WTC11 (cell line): ENCODE measurements around the gene GDF2. TPM values are rescaled to one million over a fixed set of nuclear protein-coding genes. Genes with fewer than 3 reads are reported as not detected.

Source experiments
- ATAC-seq: fragments of 200-7000 bp; cut with Tn5 transposase; 2 replicates; pipeline ENCODE4 v1.10.0; 2021; ENCODE audit warnings: mild to moderate bottlenecking, moderate library complexity
- CTCF ChIA-PET: fragments of 300-600 bp; sonication (Branson Sonifier 250); formaldehyde crosslinking; loops from one replicate; lab custom pipeline; 2021; ENCODE audit warnings: antibody characterized with exemption; lab: Charles Lee
- POLR2A ChIA-PET: fragments of 350-600 bp; sonication (Branson Sonifier 250); formaldehyde crosslinking; loops from one replicate; lab custom pipeline; 2021; ENCODE audit warnings: antibody characterized with exemption; lab: Charles Lee
- DNase-seq: peaks from one replicate; pipeline ENCODE4 v3.0.0; 2021; ENCODE audit warnings: low spot score
- H3K27ac Mint-ChIP-seq: 2 replicates; pipeline ENCODE4 v1.8.0; 2021; ENCODE audit warnings: mixed read lengths
- H3K27me3 Mint-ChIP-seq: 2 replicates; pipeline ENCODE4 v1.8.0; 2021; ENCODE audit warnings: low read depth, mild to moderate bottlenecking, moderate library complexity, mixed read lengths
- H3K36me3 Mint-ChIP-seq: 2 replicates; pipeline ENCODE4 v1.8.0; 2021; ENCODE audit warnings: mixed read lengths
- H3K4me1 Mint-ChIP-seq: 2 replicates; pipeline ENCODE4 v1.8.0; 2022; ENCODE audit warnings: mixed read lengths
- H3K4me3 Mint-ChIP-seq: 2 replicates; pipeline ENCODE4 v1.8.0; 2021; ENCODE audit warnings: mild to moderate bottlenecking, moderate library complexity, mixed read lengths
- H3K9me3 Mint-ChIP-seq: 2 replicates; pipeline ENCODE4 v1.8.0; 2021; ENCODE audit warnings: mixed read lengths
- ATF1 ChIP-seq: sonication (generic); formaldehyde crosslinking; IDR thresholded peaks from 2 replicates; pipeline ENCODE4 v1.8.1; 2023; ENCODE audit warnings: mild to moderate bottlenecking, moderate library complexity, missing genetic modification reagents
- CREM ChIP-seq: sonication (generic); formaldehyde crosslinking; IDR thresholded peaks from 2 replicates; pipeline ENCODE4 v1.8.1; 2022; ENCODE audit warnings: mild to moderate bottlenecking, missing genetic modification reagents, moderate library complexity
- FOXJ3 ChIP-seq: sonication (generic); formaldehyde crosslinking; IDR thresholded peaks from 2 replicates; pipeline ENCODE4 v1.9.0; 2021; ENCODE audit warnings: missing genetic modification reagents, mild to moderate bottlenecking, borderline replicate concordance
- FOXP1 ChIP-seq: sonication (generic); formaldehyde crosslinking; IDR thresholded peaks from 2 replicates; pipeline ENCODE4 v1.8.0; 2022; ENCODE audit warnings: missing genetic modification reagents, mild to moderate bottlenecking, moderate library complexity, borderline replicate concordance
- GABPB1 ChIP-seq: sonication (generic); formaldehyde crosslinking; IDR thresholded peaks from 2 replicates; pipeline ENCODE4 v1.8.1; 2023; ENCODE audit warnings: mild to moderate bottlenecking, missing genetic modification reagents
- HMGA2 ChIP-seq: fragments of 250-450 bp; sonication (Bioruptor Pico); IDR thresholded peaks from 2 replicates; pipeline ENCODE4 v1.4.0; 2021; ENCODE audit warnings: mild to moderate bottlenecking, moderate library complexity
- IRF2 ChIP-seq: sonication (generic); formaldehyde crosslinking; IDR thresholded peaks from 2 replicates; pipeline ENCODE4 v1.8.0; 2022; ENCODE audit warnings: low read depth, missing genetic modification reagents, borderline replicate concordance
- JUN ChIP-seq: sonication (generic); formaldehyde crosslinking; IDR thresholded peaks from 2 replicates; pipeline ENCODE4 v1.8.0; 2023; ENCODE audit warnings: mild to moderate bottlenecking, missing genetic modification reagents
- NFYB ChIP-seq: sonication (generic); formaldehyde crosslinking; conservative IDR thresholded peaks from 2 replicates; pipeline ENCODE4 v1.8.0; 2022; ENCODE audit warnings: low read depth, missing genetic modification reagents
- PREB ChIP-seq: sonication (generic); formaldehyde crosslinking; IDR thresholded peaks from 2 replicates; pipeline ENCODE4 v1.8.1; 2022; ENCODE audit warnings: mild to moderate bottlenecking, missing genetic modification reagents, moderate library complexity, borderline replicate concordance
- PRRX2 ChIP-seq: fragments of 250-450 bp; sonication (Bioruptor Pico); IDR thresholded peaks from 2 replicates; pipeline ENCODE4 v1.8.0; 2021; ENCODE audit warnings: mild to moderate bottlenecking
- SMAD3 ChIP-seq: sonication (generic); formaldehyde crosslinking; IDR thresholded peaks from 2 replicates; pipeline ENCODE4 v1.8.0; 2022; ENCODE audit warnings: missing genetic modification reagents, mild to moderate bottlenecking, borderline replicate concordance
- SOX15 ChIP-seq: fragments of 250-450 bp; sonication (Bioruptor Pico); IDR thresholded peaks from 2 replicates; pipeline ENCODE4 v1.9.0; 2021; ENCODE audit warnings: mild to moderate bottlenecking
- SP1 ChIP-seq: sonication (generic); formaldehyde crosslinking; conservative IDR thresholded peaks from 2 replicates; pipeline ENCODE4 v1.8.1; 2022; ENCODE audit warnings: missing genetic modification reagents
- ZNF263 ChIP-seq: sonication (generic); formaldehyde crosslinking; IDR thresholded peaks from 2 replicates; pipeline ENCODE4 v1.8.1; 2022; ENCODE audit warnings: low read depth, mild to moderate bottlenecking, moderate library complexity, missing genetic modification reagents
- ZNF396 ChIP-seq: fragments of 250-450 bp; sonication (Bioruptor Pico); IDR thresholded peaks from 2 replicates; pipeline ENCODE4 v1.8.0; 2021; ENCODE audit warnings: mild to moderate bottlenecking, moderate library complexity, borderline replicate concordance
- ZNF425 ChIP-seq: fragments of 250-450 bp; sonication (Bioruptor Pico); conservative IDR thresholded peaks from 2 replicates; pipeline ENCODE4 v1.9.0; 2021; ENCODE audit warnings: mild to moderate bottlenecking
- total RNA-seq: library from RNA; stranded (reverse); gene quantifications from 3 replicates; pipeline ENCODE4 v1.2.3, GENCODE V29; 2021
- TF ChIP-seq, protein P1 (sequence below): sonication (generic); formaldehyde crosslinking; IDR thresholded peaks from 2 replicates; pipeline ENCODE4 v1.8.1; 2023; ENCODE audit warnings: mild to moderate bottlenecking, missing genetic modification reagents, moderate library complexity
- TF ChIP-seq, protein P2 (sequence below): sonication (generic); formaldehyde crosslinking; IDR thresholded peaks from 2 replicates; pipeline ENCODE4 v1.8.1; 2023; ENCODE audit warnings: mild to moderate bottlenecking, moderate library complexity, missing genetic modification reagents
- TF ChIP-seq, protein P3 (sequence below): sonication (generic); formaldehyde crosslinking; IDR thresholded peaks from 2 replicates; pipeline ENCODE4 v1.8.1; 2023; ENCODE audit warnings: mild to moderate bottlenecking, missing genetic modification reagents, borderline replicate concordance
- TF ChIP-seq, protein P4 (sequence below): sonication (generic); formaldehyde crosslinking; IDR thresholded peaks from 2 replicates; pipeline ENCODE4 v1.8.0; 2022; ENCODE audit warnings: mild to moderate bottlenecking, missing genetic modification reagents

The GDF2 gene
- total RNA-seq, 1 experiment from 2014 or later: not detected

DNA sequence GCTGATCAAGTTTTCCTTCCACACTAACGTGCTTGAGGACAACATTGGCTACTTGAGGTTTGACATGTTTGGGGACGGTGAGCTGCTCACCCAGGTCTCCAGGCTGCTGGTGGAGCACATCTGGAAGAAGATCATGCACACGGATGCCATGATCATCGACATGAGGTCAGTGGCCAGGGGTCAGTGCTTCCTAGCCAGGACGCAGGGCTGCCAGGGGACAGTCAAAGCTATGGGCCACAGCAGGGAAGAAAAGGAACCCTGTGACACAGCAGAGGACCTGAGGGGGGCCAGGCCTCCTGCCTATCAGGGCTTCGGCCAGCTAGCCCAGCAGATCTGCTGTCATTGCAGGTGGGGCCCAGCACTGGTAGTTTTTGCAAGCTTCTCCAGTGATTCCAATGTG lies 31.1 kb downstream of the GDF2 start:
- Mint-ChIP-seq H3K36me3 (no peaks in the 10 kb centered on the region), H3K4me3 (no peak overlapping the region), H3K4me1 (no peaks in the 10 kb centered on the region), H3K9me3 (no peaks in the 10 kb centered on the region), H3K27ac (no peak overlapping the region), H3K27me3 (no peaks in the 10 kb centered on the region)
- ChIA-PET CTCF (interaction anchor here (1.1 to 3.2 kb wide), 4 partner anchors 9 to 35 kb away, joined by 3 to 14 read pairs (median 10); no protein-coding TSS in a partner anchor), POLR2A (no interaction called here)
- no peak for TF ChIP-seq FOXP1
- TF ChIP-seq ATF1 (CRISPR knock-in tag): no peak
- TF ChIP-seq, protein P1, sequence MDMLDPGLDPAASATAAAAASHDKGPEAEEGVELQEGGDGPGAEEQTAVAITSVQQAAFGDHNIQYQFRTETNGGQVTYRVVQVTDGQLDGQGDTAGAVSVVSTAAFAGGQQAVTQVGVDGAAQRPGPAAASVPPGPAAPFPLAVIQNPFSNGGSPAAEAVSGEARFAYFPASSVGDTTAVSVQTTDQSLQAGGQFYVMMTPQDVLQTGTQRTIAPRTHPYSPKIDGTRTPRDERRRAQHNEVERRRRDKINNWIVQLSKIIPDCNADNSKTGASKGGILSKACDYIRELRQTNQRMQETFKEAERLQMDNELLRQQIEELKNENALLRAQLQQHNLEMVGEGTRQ (CRISPR knock-in tag): no peak
- TF ChIP-seq, protein P2, sequence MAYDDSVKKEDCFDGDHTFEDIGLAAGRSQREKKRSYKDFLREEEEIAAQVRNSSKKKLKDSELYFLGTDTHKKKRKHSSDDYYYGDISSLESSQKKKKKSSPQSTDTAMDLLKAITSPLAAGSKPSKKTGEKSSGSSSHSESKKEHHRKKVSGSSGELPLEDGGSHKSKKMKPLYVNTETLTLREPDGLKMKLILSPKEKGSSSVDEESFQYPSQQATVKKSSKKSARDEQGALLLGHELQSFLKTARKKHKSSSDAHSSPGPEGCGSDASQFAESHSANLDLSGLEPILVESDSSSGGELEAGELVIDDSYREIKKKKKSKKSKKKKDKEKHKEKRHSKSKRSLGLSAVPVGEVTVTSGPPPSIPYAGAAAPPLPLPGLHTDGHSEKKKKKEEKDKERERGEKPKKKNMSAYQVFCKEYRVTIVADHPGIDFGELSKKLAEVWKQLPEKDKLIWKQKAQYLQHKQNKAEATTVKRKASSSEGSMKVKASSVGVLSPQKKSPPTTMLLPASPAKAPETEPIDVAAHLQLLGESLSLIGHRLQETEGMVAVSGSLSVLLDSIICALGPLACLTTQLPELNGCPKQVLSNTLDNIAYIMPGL (CRISPR knock-in tag): no peak
- TF ChIP-seq GABPB1 (CRISPR knock-in tag): no peak
- no peak for TF ChIP-seq SOX15
- no peak for TF ChIP-seq SMAD3 (CRISPR knock-in tag)
- TF ChIP-seq SP1: no peak
- no peak for TF ChIP-seq FOXJ3 (CRISPR knock-in tag)
- no peak for TF ChIP-seq IRF2
- no peak for TF ChIP-seq ZNF263
- TF ChIP-seq, protein P3, sequence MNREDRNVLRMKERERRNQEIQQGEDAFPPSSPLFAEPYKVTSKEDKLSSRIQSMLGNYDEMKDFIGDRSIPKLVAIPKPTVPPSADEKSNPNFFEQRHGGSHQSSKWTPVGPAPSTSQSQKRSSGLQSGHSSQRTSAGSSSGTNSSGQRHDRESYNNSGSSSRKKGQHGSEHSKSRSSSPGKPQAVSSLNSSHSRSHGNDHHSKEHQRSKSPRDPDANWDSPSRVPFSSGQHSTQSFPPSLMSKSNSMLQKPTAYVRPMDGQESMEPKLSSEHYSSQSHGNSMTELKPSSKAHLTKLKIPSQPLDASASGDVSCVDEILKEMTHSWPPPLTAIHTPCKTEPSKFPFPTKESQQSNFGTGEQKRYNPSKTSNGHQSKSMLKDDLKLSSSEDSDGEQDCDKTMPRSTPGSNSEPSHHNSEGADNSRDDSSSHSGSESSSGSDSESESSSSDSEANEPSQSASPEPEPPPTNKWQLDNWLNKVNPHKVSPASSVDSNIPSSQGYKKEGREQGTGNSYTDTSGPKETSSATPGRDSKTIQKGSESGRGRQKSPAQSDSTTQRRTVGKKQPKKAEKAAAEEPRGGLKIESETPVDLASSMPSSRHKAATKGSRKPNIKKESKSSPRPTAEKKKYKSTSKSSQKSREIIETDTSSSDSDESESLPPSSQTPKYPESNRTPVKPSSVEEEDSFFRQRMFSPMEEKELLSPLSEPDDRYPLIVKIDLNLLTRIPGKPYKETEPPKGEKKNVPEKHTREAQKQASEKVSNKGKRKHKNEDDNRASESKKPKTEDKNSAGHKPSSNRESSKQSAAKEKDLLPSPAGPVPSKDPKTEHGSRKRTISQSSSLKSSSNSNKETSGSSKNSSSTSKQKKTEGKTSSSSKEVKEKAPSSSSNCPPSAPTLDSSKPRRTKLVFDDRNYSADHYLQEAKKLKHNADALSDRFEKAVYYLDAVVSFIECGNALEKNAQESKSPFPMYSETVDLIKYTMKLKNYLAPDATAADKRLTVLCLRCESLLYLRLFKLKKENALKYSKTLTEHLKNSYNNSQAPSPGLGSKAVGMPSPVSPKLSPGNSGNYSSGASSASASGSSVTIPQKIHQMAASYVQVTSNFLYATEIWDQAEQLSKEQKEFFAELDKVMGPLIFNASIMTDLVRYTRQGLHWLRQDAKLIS (CRISPR knock-in tag): no peak
- TF ChIP-seq, protein P4, sequence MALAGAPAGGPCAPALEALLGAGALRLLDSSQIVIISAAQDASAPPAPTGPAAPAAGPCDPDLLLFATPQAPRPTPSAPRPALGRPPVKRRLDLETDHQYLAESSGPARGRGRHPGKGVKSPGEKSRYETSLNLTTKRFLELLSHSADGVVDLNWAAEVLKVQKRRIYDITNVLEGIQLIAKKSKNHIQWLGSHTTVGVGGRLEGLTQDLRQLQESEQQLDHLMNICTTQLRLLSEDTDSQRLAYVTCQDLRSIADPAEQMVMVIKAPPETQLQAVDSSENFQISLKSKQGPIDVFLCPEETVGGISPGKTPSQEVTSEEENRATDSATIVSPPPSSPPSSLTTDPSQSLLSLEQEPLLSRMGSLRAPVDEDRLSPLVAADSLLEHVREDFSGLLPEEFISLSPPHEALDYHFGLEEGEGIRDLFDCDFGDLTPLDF (CRISPR knock-in tag): no peak
- no peak for TF ChIP-seq ZNF396 (CRISPR knock-in tag)
- no peak for TF ChIP-seq NFYB (CRISPR knock-in tag)
- DNase-seq: no peak
- ATAC-seq: no peak

DNA sequence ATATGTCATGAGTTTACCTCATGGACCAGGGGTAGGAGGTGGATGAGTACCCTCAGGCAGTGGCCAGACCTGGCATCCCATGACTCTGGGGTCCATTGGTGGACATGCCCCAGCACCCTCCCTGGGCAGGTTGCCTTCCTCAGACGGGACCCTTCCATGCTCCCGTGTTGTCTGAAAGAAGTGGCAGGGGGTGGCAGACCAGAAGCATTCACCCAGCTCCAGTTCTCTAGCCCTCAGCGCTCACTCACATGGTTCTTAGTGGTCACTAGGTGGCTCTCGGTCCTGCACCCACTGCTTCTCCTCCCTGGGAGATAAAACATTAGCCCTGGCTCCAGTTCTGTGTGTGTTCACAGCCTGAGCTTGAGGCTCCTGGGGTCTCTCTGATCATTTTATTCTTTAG lies 31.9 kb downstream of the GDF2 start:
- no peak overlapping the region for H3K4me3 Mint-ChIP-seq
- H3K27me3 Mint-ChIP-seq: no peaks in the 10 kb centered on the region
- DNase-seq (no peak), ATAC-seq (peak; percentile 45)
- ChIA-PET CTCF (interaction anchor here (0.6 to 3.2 kb wide), 4 partner anchors 14 to 36 kb away, joined by 3 to 14 read pairs (median 6); partner anchors contain the start of gene ZNF488), POLR2A (no interaction called here)
- H3K36me3 Mint-ChIP-seq: no peaks in the 10 kb centered on the region
- no peaks in the 10 kb centered on the region for H3K9me3 Mint-ChIP-seq
- H3K4me1 Mint-ChIP-seq: no peaks in the 10 kb centered on the region
- no peak overlapping the region for H3K27ac Mint-ChIP-seq
- TF ChIP-seq CREM: no peak
- no peak for TF ChIP-seq ZNF425
- TF ChIP-seq JUN: no peak
- no peak for TF ChIP-seq HMGA2 (CRISPR knock-in tag)
- TF ChIP-seq PRRX2 (CRISPR knock-in tag): no peak
- TF ChIP-seq PREB: no peak
- no peak for TF ChIP-seq SMAD3 (CRISPR knock-in tag)
- no peak for TF ChIP-seq NFYB (CRISPR knock-in tag)
